AG04449 (cell line): Measurements from ENCODE around the gene SYNM.

Source experiments
- CTCF ChIA-PET: fragments of 350-600 bp; formaldehyde crosslinking; extraction: SDS; loops from one replicate; lab custom pipeline; 2021; ENCODE audit warnings: antibody characterized with exemption; lab: Yijun Ruan, JAX
- POLR2A ChIA-PET: fragments of 400-600, 350-600 bp; formaldehyde crosslinking; extraction: SDS; loops from one replicate; lab custom pipeline; 2020; ENCODE audit warnings: antibody characterized with exemption, inconsistent platforms; lab: Yijun Ruan, JAX
- DNase-seq: peaks from one replicate; pipeline ENCODE4 v3.0.0-alpha.2; 2010; ENCODE audit warnings: low read depth, low spot score
- H3K4me3 ChIP-seq: 2 replicates; pipeline ENCODE4 v1.5.1; 2011; ENCODE audit warnings: low read depth, mild to moderate bottlenecking, control low read depth, low read length
- TF ChIP-seq, protein P1 (sequence below): IDR thresholded peaks from one replicate; pipeline ENCODE4 v1.5.1; 2011; ENCODE audit warnings: mild to moderate bottlenecking, moderate library complexity, low read length, control low read depth, inconsistent platforms; ENCODE audit not compliant: insufficient read depth; ENCODE audit errors: missing control alignments

The SYNM gene

DNA sequence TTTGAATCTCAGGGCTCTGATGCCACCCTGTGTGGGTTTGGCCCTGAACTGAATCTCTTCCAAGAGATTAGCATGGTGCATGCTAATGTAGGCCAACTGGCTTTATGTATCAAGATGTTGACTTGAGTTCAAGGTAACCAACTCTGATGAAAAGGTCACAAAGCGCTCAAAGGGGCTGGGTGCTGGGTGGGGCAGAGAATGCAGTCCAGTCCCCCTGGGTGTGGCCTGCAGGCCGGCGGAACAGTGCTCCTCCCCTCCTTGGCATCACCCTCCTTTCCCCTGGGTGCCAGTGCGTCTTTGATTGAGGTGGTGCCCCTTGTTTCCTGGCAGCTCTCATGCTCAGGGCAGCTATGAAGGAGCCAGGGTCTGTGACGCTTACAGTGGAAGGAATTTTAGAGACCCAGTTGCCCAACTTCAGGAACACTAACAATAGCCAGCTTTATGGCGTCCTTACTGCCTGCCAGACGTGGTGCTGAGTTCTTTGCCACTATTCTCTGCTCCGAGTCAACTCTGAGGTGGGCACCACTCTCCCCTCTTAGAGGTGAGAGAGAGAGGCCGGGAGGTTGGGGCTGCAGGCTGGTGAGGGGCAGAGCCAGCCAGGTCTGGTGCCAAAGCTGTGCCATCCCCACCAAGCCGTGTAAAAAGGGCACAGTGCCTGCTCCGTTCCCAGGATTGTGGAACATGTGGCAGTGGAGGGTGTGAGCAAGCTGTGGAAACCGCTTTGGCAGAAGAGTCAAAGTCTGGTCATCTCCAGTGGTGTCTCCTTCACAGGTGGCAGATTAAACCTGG lies 9.8 kb downstream of the SYNM start:
- no peak for DNase-seq
- TF ChIP-seq, protein P1, sequence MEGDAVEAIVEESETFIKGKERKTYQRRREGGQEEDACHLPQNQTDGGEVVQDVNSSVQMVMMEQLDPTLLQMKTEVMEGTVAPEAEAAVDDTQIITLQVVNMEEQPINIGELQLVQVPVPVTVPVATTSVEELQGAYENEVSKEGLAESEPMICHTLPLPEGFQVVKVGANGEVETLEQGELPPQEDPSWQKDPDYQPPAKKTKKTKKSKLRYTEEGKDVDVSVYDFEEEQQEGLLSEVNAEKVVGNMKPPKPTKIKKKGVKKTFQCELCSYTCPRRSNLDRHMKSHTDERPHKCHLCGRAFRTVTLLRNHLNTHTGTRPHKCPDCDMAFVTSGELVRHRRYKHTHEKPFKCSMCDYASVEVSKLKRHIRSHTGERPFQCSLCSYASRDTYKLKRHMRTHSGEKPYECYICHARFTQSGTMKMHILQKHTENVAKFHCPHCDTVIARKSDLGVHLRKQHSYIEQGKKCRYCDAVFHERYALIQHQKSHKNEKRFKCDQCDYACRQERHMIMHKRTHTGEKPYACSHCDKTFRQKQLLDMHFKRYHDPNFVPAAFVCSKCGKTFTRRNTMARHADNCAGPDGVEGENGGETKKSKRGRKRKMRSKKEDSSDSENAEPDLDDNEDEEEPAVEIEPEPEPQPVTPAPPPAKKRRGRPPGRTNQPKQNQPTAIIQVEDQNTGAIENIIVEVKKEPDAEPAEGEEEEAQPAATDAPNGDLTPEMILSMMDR: no peak
- H3K4me3 ChIP-seq: no peak overlapping the region
- POLR2A ChIA-PET: no interaction called here
- CTCF ChIA-PET: interaction anchor here (3.4 to 11.3 kb wide), 3 partner anchors 9 to 99 kb away, joined by 14 to 196 read pairs (median 107); partner anchors contain the start of gene SYNM

DNA sequence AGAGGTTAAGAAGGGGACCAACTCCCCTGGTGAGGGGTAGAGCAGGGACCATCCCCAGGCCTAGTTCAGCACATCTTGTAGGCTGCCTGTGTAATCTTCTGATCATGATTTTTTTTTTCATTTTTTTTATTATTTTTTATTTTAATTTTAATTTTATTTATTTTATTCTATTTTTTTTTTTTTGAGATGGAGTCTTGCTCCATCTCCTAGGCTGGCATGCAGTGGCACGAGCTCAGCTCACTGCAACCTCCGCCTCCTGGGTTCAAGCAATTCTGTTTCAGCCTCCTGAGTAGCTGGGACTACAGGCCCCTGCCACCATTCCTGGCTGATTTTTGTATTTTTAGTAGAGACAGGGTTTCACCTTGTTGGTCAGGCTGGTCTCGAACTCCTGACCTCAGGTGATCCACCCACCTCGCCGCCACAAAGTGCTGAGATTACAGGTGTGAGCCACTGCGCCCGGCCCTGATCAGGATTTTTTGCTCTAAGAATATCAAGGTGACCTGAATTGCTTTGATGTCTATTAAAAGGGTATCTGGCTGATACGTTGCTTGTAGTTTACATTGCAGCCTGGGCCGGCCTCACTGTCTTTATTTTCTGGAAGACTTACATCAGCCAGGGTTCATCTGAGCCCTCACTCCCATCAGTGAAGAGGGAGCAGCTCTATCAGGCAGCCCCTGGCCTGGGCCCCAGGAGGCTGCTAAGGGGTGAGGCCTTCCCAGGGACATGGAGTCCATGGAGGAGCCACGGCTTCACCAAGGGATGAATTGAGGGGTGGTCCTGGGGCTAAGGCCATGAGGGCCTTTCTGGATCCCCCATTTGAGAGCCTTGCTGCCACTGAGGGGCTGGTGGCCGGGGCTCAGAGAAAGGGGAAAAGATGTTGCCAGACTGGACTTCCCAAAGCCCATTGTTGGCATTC lies 10.7 kb downstream of the SYNM start:
- POLR2A ChIA-PET: no interaction called here
- H3K4me3 ChIP-seq: no peak overlapping the region
- CTCF ChIA-PET: interaction anchor here (3.4 to 11.3 kb wide), 3 partner anchors 10 to 98 kb away, joined by 14 to 196 read pairs (median 107); partner anchors contain the start of gene SYNM
- TF ChIP-seq, protein P1: no peak
- DNase-seq: no peak

- ChIA-PET CTCF (interaction anchor here (0.9 to 10.5 kb wide), 4 partner anchors 8 to 674 kb away, joined by 3 to 107 read pairs (median 4); partner anchors contain the start of gene SYNM), POLR2A (no interaction called here)
- no peak overlapping the region for H3K4me3 ChIP-seq
- DNase-seq: no peak
- TF ChIP-seq, protein P1: no peak
These were observed 12.2 kb downstream of the SYNM start for GRCh38 chr15:99117111-99117510.

DNA sequence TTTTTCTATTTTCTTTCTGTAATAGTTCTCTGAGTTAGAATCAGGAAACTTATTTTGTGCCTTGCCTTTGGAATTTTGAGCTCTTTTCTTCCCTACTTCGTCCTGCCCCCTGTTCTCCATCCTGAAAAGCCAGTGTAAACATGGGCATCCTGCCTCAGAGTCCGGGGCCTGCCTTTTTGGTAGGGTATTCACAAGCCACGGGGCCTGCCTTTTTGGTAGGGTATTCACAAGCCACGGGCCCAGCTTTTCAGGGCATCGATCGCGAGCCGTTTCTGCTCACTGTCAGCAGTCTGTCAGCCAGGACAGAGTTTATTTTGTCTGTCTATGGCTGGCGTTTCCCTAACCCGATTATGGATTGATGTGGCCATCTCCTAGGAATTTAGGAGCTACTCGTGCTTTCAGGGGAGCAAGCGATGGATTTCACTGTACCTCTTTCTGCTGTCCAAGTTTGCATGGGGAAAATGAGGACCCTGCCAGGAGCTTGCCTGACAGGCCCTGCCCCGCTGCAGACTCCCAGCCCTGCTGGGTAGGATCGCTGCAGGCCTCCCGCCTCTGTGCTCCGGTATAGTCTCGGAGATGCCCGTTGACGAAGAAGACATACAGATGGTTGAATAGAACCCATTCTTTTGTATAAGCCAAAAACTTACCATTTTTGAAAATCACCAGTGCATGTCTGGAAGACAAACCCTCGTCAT lies 12.8 kb downstream of the SYNM start:
- ChIA-PET CTCF (interaction anchor here (0.9 to 10.5 kb wide), 4 partner anchors 9 to 675 kb away, joined by 3 to 107 read pairs (median 4); partner anchors contain the start of gene SYNM), POLR2A (no interaction called here)
- no peak for DNase-seq
- TF ChIP-seq, protein P1: no peak
- H3K4me3 ChIP-seq: no peak overlapping the region

GRCh38 chr15:99118258-99118632 lies 13.4 kb downstream of the SYNM start:
- ChIA-PET CTCF (interaction anchor here (1.4 to 10.5 kb wide), 4 partner anchors 9 to 676 kb away, joined by 3 to 107 read pairs (median 12); partner anchors contain the start of gene SYNM), POLR2A (no interaction called here)
- no peak overlapping the region for H3K4me3 ChIP-seq
- TF ChIP-seq, protein P1: no peak
- no peak for DNase-seq
